Measurements from ENCODE around the gene GLIPR1.
"Not testable (repeated sequence)": the region's sequence is repeated elsewhere in the genome, so short reads cannot be mapped to it uniquely, and the experiment has no call there.

GLIPR1 gene

GRCh38 chr12:75474116-75474515 lies 6.4 kb upstream of the GLIPR1 start:
- DNase-seq (ENCODE audit: low read depth) = no peak

- no peak for DNase-seq (ENCODE audit: low read depth)
These were observed 4.5 kb upstream of the GLIPR1 start for GRCh38 chr12:75476071-75476470.

- DNase-seq (ENCODE audit: low read depth) = no peak
These were observed 3.4 kb upstream of the GLIPR1 start for GRCh38 chr12:75477137-75477536.

GRCh38 chr12:75478116-75478794 lies 2.3 kb upstream of the GLIPR1 start:
- DNase-seq (ENCODE audit: low read depth) = peak; percentile 20

GRCh38 chr12:75479963-75480461 lies 543 bp upstream of the GLIPR1 start:
- no peak for DNase-seq (ENCODE audit: low read depth)

- peak; percentile 19 for DNase-seq (ENCODE audit: low read depth)
These were observed 604 bp downstream of the GLIPR1 start for GRCh38 chr12:75481013-75481705.

- DNase-seq (ENCODE audit: low read depth) = peak; percentile 48
These were observed 1.2 kb downstream of the GLIPR1 start for GRCh38 chr12:75481774-75482173.

GRCh38 chr12:75482646-75483045 lies 2.1 kb downstream of the GLIPR1 start:
- no peak for DNase-seq (ENCODE audit: low read depth)

- DNase-seq (ENCODE audit: low read depth) = no peak
These were observed 2.9 kb downstream of the GLIPR1 start for GRCh38 chr12:75483431-75483830.

- DNase-seq (ENCODE audit: low read depth) = not testable (repeated sequence)
These were observed 3.9 kb downstream of the GLIPR1 start for GRCh38 chr12:75484450-75484849.

- DNase-seq (ENCODE audit: low read depth) = no peak
These were observed 6.8 kb downstream of the GLIPR1 start for GRCh38 chr12:75487308-75487707.

- DNase-seq (ENCODE audit: low read depth) = no peak
These were observed 8.0 kb downstream of the GLIPR1 start for GRCh38 chr12:75488553-75488952.

- DNase-seq (ENCODE audit: low read depth) = no peak
These were observed 8.6 kb downstream of the GLIPR1 start for GRCh38 chr12:75489187-75489586.

- DNase-seq (ENCODE audit: low read depth) = peak; percentile 74
These were observed 9.2 kb downstream of the GLIPR1 start for GRCh38 chr12:75489613-75490210.

- DNase-seq (ENCODE audit: low read depth) = no peak
These were observed 10.6 kb downstream of the GLIPR1 start for GRCh38 chr12:75491169-75491568.

- no peak for DNase-seq (ENCODE audit: low read depth)
These were observed 22.9 kb downstream of the GLIPR1 start for GRCh38 chr12:75503459-75503858.

GRCh38 chr12:75503866-75504265 lies 23.3 kb downstream of the GLIPR1 start:
- DNase-seq (ENCODE audit: low read depth) = no peak

- no peak for DNase-seq (ENCODE audit: low read depth)
These were observed 25.3 kb downstream of the GLIPR1 start for GRCh38 chr12:75505706-75506312.

GRCh38 chr12:75507086-75507485 lies 26.5 kb downstream of the GLIPR1 start:
- no peak for DNase-seq (ENCODE audit: low read depth)

- DNase-seq (ENCODE audit: low read depth) = no peak
These were observed 27.6 kb downstream of the GLIPR1 start for GRCh38 chr12:75508159-75508558.

GRCh38 chr12:75509621-75510020 lies 29.1 kb downstream of the GLIPR1 start:
- DNase-seq (ENCODE audit: low read depth) = no peak

GRCh38 chr12:75511116-75512048 lies 30.8 kb downstream of the GLIPR1 start, which contains the start of gene KRR1:
Gene KRR1 (minus strand): TSS chr12:75511609. CDS start chr12:75511597, 12 bp downstream.
- peak; percentile 93 for DNase-seq (ENCODE audit: low read depth)
